Activated CD8-positive, alpha-beta memory T cell treated with anti-CD3 and anti-CD28 coated beads for 24 hours (primary cell): ENCODE data around the gene JAML.

Source experiments
- DNase-seq: peaks from one replicate; pipeline ENCODE4 v3.0.0-alpha.2; 2020

JAML gene

GRCh38 chr11:118239509-118240205 is 14.8 kb upstream of the JAML start:
- no peak for DNase-seq

GRCh38 chr11:118238929-118239328 is 14.1 kb upstream of the JAML start:
- no peak for DNase-seq

- DNase-seq, result no peak
Measured at GRCh38 chr11:118238421-118238820, 13.6 kb upstream of the JAML start.

GRCh38 chr11:118236170-118236569 is 11.4 kb upstream of the JAML start:
- no peak for DNase-seq

GRCh38 chr11:118234833-118235232 is 10.0 kb upstream of the JAML start:
- DNase-seq, result no peak

GRCh38 chr11:118233850-118234249 is 9.0 kb upstream of the JAML start:
- DNase-seq, result no peak

GRCh38 chr11:118233377-118233776 is 8.6 kb upstream of the JAML start:
- no peak for DNase-seq

- no peak for DNase-seq
Measured at GRCh38 chr11:118232659-118233058, 7.8 kb upstream of the JAML start.

GRCh38 chr11:118231461-118231860 is 6.7 kb upstream of the JAML start:
- no peak for DNase-seq

GRCh38 chr11:118230088-118230487 is 5.3 kb upstream of the JAML start:
- DNase-seq, result no peak

GRCh38 chr11:118229274-118229847 is 4.5 kb upstream of the JAML start:
- no peak for DNase-seq

- peak; percentile 65 for DNase-seq
Measured at GRCh38 chr11:118227865-118228785, 3.3 kb upstream of the JAML start.

GRCh38 chr11:118226781-118227180 is 2.0 kb upstream of the JAML start:
- peak; percentile 57 for DNase-seq

GRCh38 chr11:118226296-118226695 is 1.5 kb upstream of the JAML start:
- DNase-seq, result peak; percentile 57

GRCh38 chr11:118223992-118224391 is 819 bp downstream of the JAML start:
- peak; percentile 85 for DNase-seq

GRCh38 chr11:118223570-118223969 is 1.2 kb downstream of the JAML start:
- peak; percentile 78 for DNase-seq

- DNase-seq, result no peak
Measured at GRCh38 chr11:118222437-118222836, 2.4 kb downstream of the JAML start.

- DNase-seq, result no peak
Measured at GRCh38 chr11:118221419-118221818, 3.4 kb downstream of the JAML start.

- no peak for DNase-seq
Measured at GRCh38 chr11:118219732-118220131, 5.1 kb downstream of the JAML start.

GRCh38 chr11:118219244-118219643 is 5.6 kb downstream of the JAML start:
- DNase-seq, result no peak

GRCh38 chr11:118217575-118217974 is 7.2 kb downstream of the JAML start:
- no peak for DNase-seq

GRCh38 chr11:118216621-118217481 is 8.0 kb downstream of the JAML start:
- DNase-seq, result peak; percentile 87

- DNase-seq, result no peak
Measured at GRCh38 chr11:118215765-118216164, 9.0 kb downstream of the JAML start.
